Stimulated activated CD8-positive, alpha-beta memory T cell treated with anti-CD3 and anti-CD28 coated beads, Interleukin-7, amount 100 ng/mL, for 48 hours (primary cell): Measurements from ENCODE around the gene SULT6B1.
"Not testable (repeated sequence)": the region's sequence is repeated elsewhere in the genome, so short reads cannot be mapped to it uniquely, and the experiment has no call there.

Experiments
- DNase-seq, 2 donors: peaks; one replicate each; pipeline ENCODE4 v3.0.0-alpha.2; 2020; ENCODE audit warnings: low read depth in 1 of 2; ENCODE audit errors: extremely low read depth in 1 of 2

SULT6B1 gene

GRCh38 chr2:37188570-37188969, at the start of gene SULT6B1:
Gene SULT6B1, minus strand, starts transcription at chr2:37188670. Its CDS starts 30 bp downstream, at chr2:37188640.
- DNase-seq = no peak

GRCh38 chr2:37232131-37232933, 43.9 kb upstream of the SULT6B1 start:
- no peak for DNase-seq

- DNase-seq = peak; percentile 82 to 93
Measured at GRCh38 chr2:37231241-37232130, 43.0 kb upstream of the SULT6B1 start, which contains the start of the genes CEBPZ and NDUFAF7. Gene CEBPZ, minus strand, starts transcription at chr2:37231596. Its CDS starts 29 bp downstream, at chr2:37231567. Gene NDUFAF7, plus strand, starts transcription at chr2:37231658. Its CDS starts 48 bp downstream, at chr2:37231706.

- no peak for DNase-seq
Measured at GRCh38 chr2:37230581-37230980, 42.1 kb upstream of the SULT6B1 start.

- DNase-seq = no peak
Measured at GRCh38 chr2:37228788-37229187, 40.3 kb upstream of the SULT6B1 start.

GRCh38 chr2:37226863-37227262, 38.4 kb upstream of the SULT6B1 start:
- no peak for DNase-seq

GRCh38 chr2:37225129-37225528, 36.7 kb upstream of the SULT6B1 start:
- not testable (repeated sequence) for DNase-seq

- DNase-seq = no peak
Measured at GRCh38 chr2:37224063-37224462, 35.6 kb upstream of the SULT6B1 start.

- no peak for DNase-seq
Measured at GRCh38 chr2:37223131-37223530, 34.7 kb upstream of the SULT6B1 start.

GRCh38 chr2:37219046-37219445, 30.6 kb upstream of the SULT6B1 start:
- no peak for DNase-seq

- no peak for DNase-seq
Measured at GRCh38 chr2:37215250-37215649, 26.8 kb upstream of the SULT6B1 start.

GRCh38 chr2:37211939-37212338, 23.5 kb upstream of the SULT6B1 start:
- no peak for DNase-seq

- no peak for DNase-seq
Measured at GRCh38 chr2:37211212-37211611, 22.7 kb upstream of the SULT6B1 start.

GRCh38 chr2:37206760-37207159, 18.3 kb upstream of the SULT6B1 start:
- DNase-seq = not testable (repeated sequence)

GRCh38 chr2:37205689-37206341, 17.3 kb upstream of the SULT6B1 start:
- no peak for DNase-seq

GRCh38 chr2:37205071-37205661, 16.7 kb upstream of the SULT6B1 start:
- DNase-seq = not testable (repeated sequence)

- no peak for DNase-seq
Measured at GRCh38 chr2:37203708-37204107, 15.2 kb upstream of the SULT6B1 start.

- peak in 1 of 2 donors; percentile 61 for DNase-seq
Measured at GRCh38 chr2:37201766-37202165, 13.3 kb upstream of the SULT6B1 start.

GRCh38 chr2:37201208-37201607, 12.7 kb upstream of the SULT6B1 start:
- DNase-seq = no peak

GRCh38 chr2:37198681-37199065, 10.2 kb upstream of the SULT6B1 start:
- DNase-seq = no peak
